LNCaP clone FGC (cell line): ENCODE measurements around the gene SLC17A5.
A peak's percentile ranks its signal among the peaks of the same experiment; 100 is the strongest.

Experiments
- DNase-seq: peaks from one replicate; pipeline ENCODE4 v3.0.0-alpha.2; 2011; ENCODE audit warnings: low read depth
- H3K4me3 ChIP-seq: 2 replicates; pipeline ENCODE4 v1.5.1; 2011; ENCODE audit warnings: mild to moderate bottlenecking, low read depth, low read length, control low read depth
- CTCF ChIP-seq: IDR thresholded peaks from 2 replicates; pipeline ENCODE4 v1.5.1; 2012; ENCODE audit warnings: mild to moderate bottlenecking; ENCODE audit not compliant: control insufficient read depth, insufficient read depth; ENCODE audit errors: extremely low read depth

SLC17A5 gene

GRCh38 chr6:73604020-73604419 is 49.8 kb downstream of the SLC17A5 start:
- H3K4me3 ChIP-seq = no peak overlapping the region
- no peak for TF ChIP-seq CTCF
- DNase-seq = no peak

GRCh38 chr6:73586416-73586974 is 67.3 kb downstream of the SLC17A5 start:
- TF ChIP-seq CTCF = no peak
- DNase-seq = no peak
- H3K4me3 ChIP-seq = no peak overlapping the region

- peak overlapping the region; percentile 1; the same call in 1 of the 2 replicates for H3K4me3 ChIP-seq
- DNase-seq = peak; percentile 41
- TF ChIP-seq CTCF = no peak
These were observed 68.0 kb downstream of the SLC17A5 start for GRCh38 chr6:73585566-73586415.

- H3K4me3 ChIP-seq = no peak overlapping the region
- no peak for DNase-seq
- TF ChIP-seq CTCF = no peak
These were observed 72.5 kb downstream of the SLC17A5 start for GRCh38 chr6:73581293-73581692.

- no peak for DNase-seq
- no peak for TF ChIP-seq CTCF
- H3K4me3 ChIP-seq = no peak overlapping the region
These were observed 73.3 kb downstream of the SLC17A5 start for GRCh38 chr6:73580247-73581149.

DNA sequence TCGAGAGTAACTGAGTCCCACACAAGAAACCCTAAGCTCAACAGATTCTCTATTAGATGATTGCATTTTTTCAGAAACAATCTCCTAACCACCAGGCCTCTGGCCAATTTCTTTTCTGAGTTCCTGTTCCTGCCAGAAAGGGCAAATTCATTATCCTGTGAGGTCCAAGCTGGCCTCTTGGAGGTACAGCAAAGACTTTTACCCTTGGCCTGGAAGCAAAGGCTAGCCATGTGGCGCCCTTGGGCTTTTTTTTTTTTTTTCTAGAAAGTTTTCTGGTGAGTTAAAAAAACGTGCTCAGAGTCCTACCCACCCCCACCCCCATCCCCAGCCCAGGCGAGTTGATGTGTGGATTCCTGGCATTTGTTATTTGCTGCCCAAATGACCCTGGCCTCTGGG is 73.9 kb downstream of the SLC17A5 start:
- no peak for TF ChIP-seq CTCF
- no peak for DNase-seq
- H3K4me3 ChIP-seq = no peak overlapping the region
